MCF 10A (cell line): ENCODE measurements around the gene CLDN5. TPM values are rescaled to one million over a fixed set of nuclear protein-coding genes. Genes with fewer than 3 reads are reported as not detected.

Experiments used
- BruUV-seq: library from RNA; stranded (reverse); fragments of 400-500 nt; replicated peaks from 2 replicates; lab custom pipeline; 2021; lab: Mats Ljungman, UMichigan
- CTCF ChIA-PET: fragments of 300-600 bp; sonication (Branson Sonifier 250); formaldehyde crosslinking; extraction: SDS; loops from one replicate; lab custom pipeline; 2021; ENCODE audit warnings: antibody characterized with exemption, inconsistent platforms; lab: Yijun Ruan, JAX
- POLR2A ChIA-PET: fragments of 300-600, 350-650 bp; sonication (Branson Sonifier 250); formaldehyde crosslinking; extraction: SDS; loops from one replicate; lab custom pipeline; 2020; ENCODE audit warnings: antibody characterized with exemption, inconsistent platforms; lab: Yijun Ruan, JAX
- DNase-seq: peaks from one replicate; pipeline ENCODE4 v3.0.0-alpha.2; 2018; ENCODE audit not compliant: unreplicated experiment
- H3K27ac Mint-ChIP-seq: one replicate; pipeline ENCODE4 v1.8.0; 2022; ENCODE audit warnings: mild to moderate bottlenecking, low read depth, mixed read lengths; ENCODE audit not compliant: unreplicated experiment
- H3K27me3 Mint-ChIP-seq: one replicate; pipeline ENCODE4 v1.8.0; 2022; ENCODE audit warnings: mixed read lengths; ENCODE audit not compliant: insufficient read depth, unreplicated experiment
- H3K36me3 Mint-ChIP-seq: one replicate; pipeline ENCODE4 v1.8.0; 2022; ENCODE audit warnings: mild to moderate bottlenecking, moderate library complexity, mixed read lengths; ENCODE audit not compliant: insufficient read depth, unreplicated experiment
- H3K4me1 Mint-ChIP-seq: one replicate; pipeline ENCODE4 v1.8.0; 2022; ENCODE audit warnings: mixed read lengths; ENCODE audit not compliant: insufficient read depth, unreplicated experiment
- H3K4me3 Mint-ChIP-seq: one replicate; pipeline ENCODE4 v1.8.0; 2022; ENCODE audit warnings: mild to moderate bottlenecking, moderate library complexity, mixed read lengths; ENCODE audit not compliant: unreplicated experiment
- H3K9me3 Mint-ChIP-seq: one replicate; pipeline ENCODE4 v1.8.0; 2022; ENCODE audit warnings: mixed read lengths; ENCODE audit not compliant: unreplicated experiment
- CTCF ChIP-seq: fragments of 200-600 bp; IDR thresholded peaks from one replicate; pipeline ENCODE4 v1.8.0; 2022; ENCODE audit warnings: antibody characterized with exemption, mild to moderate bottlenecking; ENCODE audit not compliant: unreplicated experiment
- intact Hi-C: fragments of 100-400 bp; cut with micrococcal nuclease; formaldehyde crosslinking; loops from 2 replicates; pipeline ENCODE4 v1.14.1; 2022
- total RNA-seq: library from RNA; stranded (reverse); gene quantifications from 2 replicates; pipeline ENCODE4 v1.2.3, GENCODE V29; 2022

CLDN5 gene
- total RNA-seq, 1 experiment from 2014 or later, result not detected

GRCh38 chr22:19559956-19560355 is 35.7 kb upstream of the CLDN5 start:
- TF ChIP-seq CTCF, result no peak
- no peak overlapping the region for H3K27ac Mint-ChIP-seq
- intact Hi-C loops, result no loop called here
- H3K36me3 Mint-ChIP-seq, result peaks cover 3% of the 10 kb centered on the region
- no peaks in the 10 kb centered on the region for H3K9me3 Mint-ChIP-seq
- BruUV-seq, result no TSS peak
- POLR2A ChIA-PET, result interaction anchor here (2.8 kb wide), 1 partner anchor 9 kb away, joined by 8 read pairs; no protein-coding TSS in a partner anchor
- CTCF ChIA-PET, result interaction anchor here (0.6 kb wide), 1 partner anchor 484 kb away, joined by 3 read pairs; no protein-coding TSS in a partner anchor
- no peak for DNase-seq
- H3K4me1 Mint-ChIP-seq, result peaks cover 1% of the 10 kb centered on the region
- H3K4me3 Mint-ChIP-seq, result no peak overlapping the region
- H3K27me3 Mint-ChIP-seq, result no peaks in the 10 kb centered on the region

- H3K27me3 Mint-ChIP-seq, result no peaks in the 10 kb centered on the region
- TF ChIP-seq CTCF, result no peak
- no peak for DNase-seq
- H3K9me3 Mint-ChIP-seq, result no peaks in the 10 kb centered on the region
- BruUV-seq, result no TSS peak
- H3K36me3 Mint-ChIP-seq, result peaks cover 5% of the 10 kb centered on the region
- ChIA-PET POLR2A (interaction anchor here (2.8 kb wide), 1 partner anchor 10 kb away, joined by 8 read pairs; no protein-coding TSS in a partner anchor), CTCF (interaction anchor here (1.1 kb wide), 1 partner anchor 8 kb away, joined by 3 read pairs; no protein-coding TSS in a partner anchor)
- intact Hi-C loops, result no loop called here
- H3K27ac Mint-ChIP-seq, result no peak overlapping the region
- H3K4me1 Mint-ChIP-seq, result peaks cover 5% of the 10 kb centered on the region
- H3K4me3 Mint-ChIP-seq, result no peak overlapping the region
These were observed 35.2 kb upstream of the CLDN5 start for GRCh38 chr22:19559324-19559811.

GRCh38 chr22:19556963-19557545 is 32.8 kb upstream of the CLDN5 start:
- H3K27me3 Mint-ChIP-seq, result no peaks in the 10 kb centered on the region
- H3K27ac Mint-ChIP-seq, result no peak overlapping the region
- no TSS peak for BruUV-seq
- H3K36me3 Mint-ChIP-seq, result peaks cover 5% of the 10 kb centered on the region
- H3K4me1 Mint-ChIP-seq, result peaks cover 5% of the 10 kb centered on the region
- no peak overlapping the region for H3K4me3 Mint-ChIP-seq
- TF ChIP-seq CTCF, result no peak
- CTCF ChIA-PET, result no interaction called here
- intact Hi-C loops, result no loop called here
- no peak for DNase-seq
- POLR2A ChIA-PET, result no interaction called here
- H3K9me3 Mint-ChIP-seq, result no peaks in the 10 kb centered on the region

GRCh38 chr22:19555651-19556050 is 31.4 kb upstream of the CLDN5 start:
- Mint-ChIP-seq H3K9me3 (no peaks in the 10 kb centered on the region), H3K4me1 (peaks cover 5% of the 10 kb centered on the region), H3K27ac (no peak overlapping the region), H3K27me3 (no peaks in the 10 kb centered on the region), H3K36me3 (peaks cover 5% of the 10 kb centered on the region), H3K4me3 (no peak overlapping the region)
- intact Hi-C loops, result no loop called here
- TF ChIP-seq CTCF, result no peak
- CTCF ChIA-PET, result no interaction called here
- POLR2A ChIA-PET, result interaction anchor here (1.2 to 1.5 kb wide), 2 partner anchors 9 to 13 kb away, joined by 3 to 5 read pairs; no protein-coding TSS in a partner anchor
- BruUV-seq, result no TSS peak
- DNase-seq, result no peak
